CD4-positive, alpha-beta T cell treated with Interleukin-1 beta for 1 hour (primary cell): ENCODE measurements around the gene RASSF5.

Experiments used
- DNase-seq, 2 donors: peaks; one replicate each; pipeline ENCODE4 v3.0.0-alpha.2; 2020 to 2022

Gene RASSF5

GRCh38 chr1:206551986-206552326 is 44.6 kb downstream of the RASSF5 start:
- DNase-seq: peak; percentile 86 to 88

- no peak for DNase-seq
These were observed 46.9 kb downstream of the RASSF5 start for GRCh38 chr1:206554211-206554610.

- no peak for DNase-seq
These were observed 47.6 kb downstream of the RASSF5 start for GRCh38 chr1:206554701-206555472.

- peak; percentile 40 to 58 for DNase-seq
These were observed 48.2 kb downstream of the RASSF5 start for GRCh38 chr1:206555473-206555935.

- no peak for DNase-seq
These were observed 48.9 kb downstream of the RASSF5 start for GRCh38 chr1:206556047-206556749.

- DNase-seq: peak; percentile 87 to 89
These were observed 49.7 kb downstream of the RASSF5 start for GRCh38 chr1:206556750-206557635.

GRCh38 chr1:206557636-206558473 is 50.5 kb downstream of the RASSF5 start:
- peak; percentile 55 to 65 for DNase-seq

- no peak for DNase-seq
These were observed 51.7 kb downstream of the RASSF5 start for GRCh38 chr1:206558794-206559671.

GRCh38 chr1:206559672-206559995 is 52.3 kb downstream of the RASSF5 start:
- no peak for DNase-seq

GRCh38 chr1:206560007-206560716 is 52.8 kb downstream of the RASSF5 start:
- DNase-seq: no peak

GRCh38 chr1:206563367-206564207 is 56.3 kb downstream of the RASSF5 start:
- DNase-seq: no peak

GRCh38 chr1:206565995-206566394 is 58.7 kb downstream of the RASSF5 start:
- DNase-seq: no peak

GRCh38 chr1:206566999-206567398 is 59.7 kb downstream of the RASSF5 start:
- no peak for DNase-seq

- DNase-seq: no peak
These were observed 60.9 kb downstream of the RASSF5 start for GRCh38 chr1:206568256-206568655.

GRCh38 chr1:206568779-206569352 is 61.5 kb downstream of the RASSF5 start:
- peak in 1 of 2 donors; percentile 37 for DNase-seq

GRCh38 chr1:206569556-206569955 is 62.2 kb downstream of the RASSF5 start:
- DNase-seq: no peak

GRCh38 chr1:206570529-206570928 is 63.2 kb downstream of the RASSF5 start:
- DNase-seq: no peak

- no peak for DNase-seq
These were observed 65.5 kb downstream of the RASSF5 start for GRCh38 chr1:206572835-206573234.

GRCh38 chr1:206573319-206573718 is 66.0 kb downstream of the RASSF5 start:
- DNase-seq: no peak
